NB4 (cell line): Measurements from ENCODE around the gene PDZD2.

ENCODE experiments used
- CTCF ChIP-seq: IDR thresholded peaks from one replicate; pipeline ENCODE4 v1.5.1; 2012; ENCODE audit warnings: low read depth, low read length
- MYC ChIP-seq: IDR thresholded peaks from 2 replicates; pipeline ENCODE4 v1.6.1; 2011; ENCODE audit warnings: low read depth, low read length
- TF ChIP-seq, protein P1 (sequence below): IDR thresholded peaks from 2 replicates; pipeline ENCODE4 v1.6.1; 2011; ENCODE audit warnings: low read depth, low read length

DNA sequence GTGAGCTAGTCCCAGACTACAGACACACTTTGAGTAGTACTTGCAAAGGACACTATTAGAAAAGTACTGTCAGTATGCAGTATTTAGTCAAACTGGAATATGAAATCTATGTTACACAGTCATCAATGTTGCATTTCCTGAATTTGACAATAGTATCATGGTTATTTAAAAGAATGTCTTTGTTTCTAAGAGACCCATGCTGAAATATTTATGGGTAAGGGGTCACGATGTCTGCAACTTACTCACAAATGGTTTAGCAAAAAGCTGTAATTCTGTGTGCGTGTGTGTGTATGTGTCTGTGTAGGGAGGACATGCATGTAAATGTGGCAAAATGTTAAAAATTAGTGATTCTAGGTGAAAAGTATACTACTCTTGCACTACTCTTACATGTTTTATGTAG is 429.6 kb downstream of the PDZD2 start:
- TF ChIP-seq MYC (no peak), CTCF (no peak)
- TF ChIP-seq, protein P1, sequence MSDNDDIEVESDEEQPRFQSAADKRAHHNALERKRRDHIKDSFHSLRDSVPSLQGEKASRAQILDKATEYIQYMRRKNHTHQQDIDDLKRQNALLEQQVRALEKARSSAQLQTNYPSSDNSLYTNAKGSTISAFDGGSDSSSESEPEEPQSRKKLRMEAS = no peak
